ENCODE data around the gene HSD17B14. TPM values are rescaled to one million over a fixed set of nuclear protein-coding genes. Genes with fewer than 3 reads are reported as not detected.

HSD17B14 gene
- total RNA-seq, 3 donors from 2014 or later (not counting 1 experiment from before 2014, with no cell fraction given), result 0.75 TPM; not detected in 2

GRCh38 chr19:48868114-48868886, 32.0 kb upstream of the HSD17B14 start, which contains the start of gene PLEKHA4:
Gene PLEKHA4, minus strand, starts transcription at chr19:48868617. Its CDS starts 997 bp downstream, at chr19:48867620.
- no peaks in the 10 kb centered on the region for H3K9me3 Mint-ChIP-seq
- peak within 1 kb of the TSS in 1 of 2 donors; percentile 27 for H3K27ac Mint-ChIP-seq
- Histone ChIP-seq H3K9me3 (ENCODE audit: control insufficient read depth, insufficient read depth, low read length) (no peaks in the 10 kb centered on the region), H3K4me1 (ENCODE audit: control insufficient read depth, insufficient read depth, low read length) (peaks cover 12% of the 10 kb centered on the region), H3K4me3 (ENCODE audit: low read length) (no peak within 1 kb of the TSS), H3K27me3 (ENCODE audit: control insufficient read depth, insufficient read depth, low read length) (no peaks in the 10 kb centered on the region), H3K36me3 (ENCODE audit: control insufficient read depth, insufficient read depth, low read length) (no peaks in the 10 kb centered on the region), H3K27ac (ENCODE audit: low read length) (no peak within 1 kb of the TSS)
- peaks cover 13 to 14% of the 10 kb centered on the region in 2 donors for H3K4me1 Mint-ChIP-seq
- no peak for TF ChIP-seq CTCF (IDR thresholded peaks at IDR 0.05)
- no peak for DNase-seq
- H3K4me3 Mint-ChIP-seq, result no peak within 1 kb of the TSS
- peaks cover 4% of the 10 kb centered on the region for H3K36me3 Mint-ChIP-seq
- ATAC-seq, result no peak
- H3K27me3 Mint-ChIP-seq (ENCODE audit: low read depth in 2 of 2), result peaks cover 0 to 5% of the 10 kb centered on the region in 2 donors
- WGBS (ENCODE audit: insufficient coverage), result 75% methylated on average over 11 of the region's 11 CpGs
- intact Hi-C loops (cut with micrococcal nuclease), result no loop called here

DNA sequence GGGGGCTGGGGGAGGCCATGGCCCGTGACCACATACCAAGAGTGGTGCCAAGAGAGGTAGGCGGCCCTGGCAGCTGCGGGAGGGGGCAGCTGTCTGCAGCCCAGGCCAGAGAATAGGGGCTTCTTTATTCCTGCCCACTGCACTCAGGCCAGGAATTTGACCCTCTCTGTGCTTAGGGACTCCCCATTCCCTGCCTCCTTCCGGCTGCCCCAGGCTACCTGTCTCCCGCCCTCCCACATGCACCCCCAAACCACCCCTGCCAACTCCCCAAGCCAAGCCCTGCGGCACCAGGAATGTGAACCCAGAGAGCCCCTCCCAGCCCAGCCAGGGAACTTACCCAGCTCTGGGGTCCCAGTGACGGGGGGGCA, 31.4 kb upstream of the HSD17B14 start:
- DNase-seq (no peak), ATAC-seq (no peak)
- H3K27ac Mint-ChIP-seq, result peak overlapping the region in 1 of 2 donors; percentile 27
- H3K27ac ChIP-seq (ENCODE audit: low read length), result no peak overlapping the region
- H3K9me3 Mint-ChIP-seq, result no peaks in the 10 kb centered on the region
- no peaks in the 10 kb centered on the region for H3K9me3 ChIP-seq (ENCODE audit: control insufficient read depth, insufficient read depth, low read length)
- 88% methylated on average over 7 of the region's 7 CpGs for WGBS (ENCODE audit: insufficient coverage)
- no peaks in the 10 kb centered on the region for H3K27me3 ChIP-seq (ENCODE audit: control insufficient read depth, insufficient read depth, low read length)
- H3K4me3 Mint-ChIP-seq, result no peak overlapping the region
- H3K4me1 ChIP-seq (ENCODE audit: control insufficient read depth, insufficient read depth, low read length), result peaks cover 7% of the 10 kb centered on the region
- H3K4me3 ChIP-seq (ENCODE audit: low read length), result no peak overlapping the region
- peaks cover 8% of the 10 kb centered on the region in 2 donors for H3K4me1 Mint-ChIP-seq
- no peak for TF ChIP-seq CTCF (IDR thresholded peaks at IDR 0.05)
- no peaks in the 10 kb centered on the region for H3K36me3 ChIP-seq (ENCODE audit: control insufficient read depth, insufficient read depth, low read length)
- peaks cover 0 to 5% of the 10 kb centered on the region in 2 donors for H3K27me3 Mint-ChIP-seq (ENCODE audit: low read depth in 2 of 2)
- intact Hi-C loops (cut with micrococcal nuclease), result no loop called here
- no peaks in the 10 kb centered on the region for H3K36me3 Mint-ChIP-seq

- Histone ChIP-seq H3K27ac (ENCODE audit: low read length) (no peak overlapping the region), H3K36me3 (ENCODE audit: control insufficient read depth, insufficient read depth, low read length) (no peaks in the 10 kb centered on the region), H3K9me3 (ENCODE audit: control insufficient read depth, insufficient read depth, low read length) (no peaks in the 10 kb centered on the region), H3K4me3 (ENCODE audit: low read length) (no peak overlapping the region), H3K4me1 (ENCODE audit: control insufficient read depth, insufficient read depth, low read length) (peaks cover 4% of the 10 kb centered on the region), H3K27me3 (ENCODE audit: control insufficient read depth, insufficient read depth, low read length) (no peaks in the 10 kb centered on the region)
- Mint-ChIP-seq H3K4me1 (peaks cover 3% of the 10 kb centered on the region in 2 donors), H3K9me3 (no peaks in the 10 kb centered on the region), H3K36me3 (no peaks in the 10 kb centered on the region), H3K4me3 (no peak overlapping the region), H3K27ac (peak overlapping the region; percentile 11 to 45), H3K27me3 (ENCODE audit: low read depth in 2 of 2) (peaks cover 0 to 3% of the 10 kb centered on the region in 2 donors)
- no peak for TF ChIP-seq CTCF (IDR thresholded peaks at IDR 0.05)
- intact Hi-C loops (cut with micrococcal nuclease), result no loop called here
- 81% methylated on average over 14 of the region's 14 CpGs for WGBS (ENCODE audit: insufficient coverage)
- no peak for DNase-seq
- ATAC-seq, result no peak
These were observed 30.9 kb upstream of the HSD17B14 start for GRCh38 chr19:48867123-48867745.

Data from natural killer cell (primary cell).